Measurements from ENCODE around the gene ORAI1. TPM values are rescaled to one million over a fixed set of nuclear protein-coding genes. Genes with fewer than 3 reads are reported as not detected.

ORAI1 gene
- total and polyA plus RNA-seq, 2 donors (not counting 3 experiments of a cell fraction or from before 2014, with no cell fraction given), result 30.5 to 65.4 TPM

GRCh38 chr12:121688966-121689365, 62.6 kb downstream of the ORAI1 start:
- no peaks in the 10 kb centered on the region for H3K9me3 ChIP-seq (replicated peaks; ENCODE audit: control insufficient read depth, insufficient read depth, low read length)
- H2AFZ ChIP-seq (ENCODE audit: low read depth, low read length), result no peak overlapping the region
- CTCF ChIA-PET, result interaction anchor here (2.2 kb wide), 1 partner anchor 137 kb away, joined by 7 read pairs; no protein-coding TSS in a partner anchor
- no TSS peak for BruUV-seq (replicated peaks)
- H3K4me1 ChIP-seq (ENCODE audit: control insufficient read depth, extremely low read depth, insufficient read depth, low read length), result no peaks in the 10 kb centered on the region
- TF ChIP-seq CTCF (IDR thresholded peaks at IDR 0.05; ENCODE audit: extremely low read depth in 1 of 2, insufficient read depth in 1 of 2, low read depth in 1 of 2, low read length in 2 of 2) (no peak), MYC (IDR thresholded peaks at IDR 0.05; ENCODE audit: low read depth, low read length) (no peak), MAX (IDR thresholded peaks at IDR 0.05; ENCODE audit: insufficient read depth, insufficient read length) (no peak), FOS (IDR thresholded peaks at IDR 0.05; ENCODE audit: borderline replicate concordance, insufficient read depth, low read length) (no peak), POLR2A (IDR thresholded peaks at IDR 0.05; ENCODE audit: low read depth, low read length) (no peak), EZH2 (IDR thresholded peaks at IDR 0.05; ENCODE audit: borderline replicate concordance, low read depth, low read length, severe bottlenecking) (no peak), GATA2 (IDR thresholded peaks at IDR 0.05; ENCODE audit: insufficient read depth, insufficient read length, low read depth, low read length) (no peak), POLR2AphosphoS5 (IDR thresholded peaks at IDR 0.05; ENCODE audit: insufficient read depth, low read depth, low read length) (no peak), JUN (IDR thresholded peaks at IDR 0.05; ENCODE audit: borderline replicate concordance, insufficient read depth, insufficient read length, low read depth) (no peak)
- DNase-seq (ENCODE audit: low read depth, low spot score) (no peak), FAIRE-seq (no peak)
- no peak overlapping the region for H3K27ac ChIP-seq (ENCODE audit: insufficient read depth, low read depth, low read length)
- no peak overlapping the region for H3K4me2 ChIP-seq (ENCODE audit: insufficient read depth, low read length)
- intact Hi-C loops (cut with micrococcal nuclease) (no loop called here), dilution Hi-C loops (cut with MboI; ENCODE audit: extremely low pct_ligation_motif_present, low sequenced_read_pairs) (no loop called here)
- POLR2A ChIA-PET, result no interaction called here
- H3K36me3 ChIP-seq (ENCODE audit: control insufficient read depth in 2 of 2, extremely low read depth in 1 of 2, insufficient read depth in 2 of 2, low read length in 2 of 2), result no peaks in the 10 kb centered on the region
- H3K9me1 ChIP-seq (replicated peaks; ENCODE audit: control insufficient read depth, extremely low read depth, insufficient read depth, low read length), result no peaks in the 10 kb centered on the region
- H4K20me1 ChIP-seq (replicated peaks; ENCODE audit: control insufficient read depth, extremely low read depth, insufficient read depth, low read length), result no peaks in the 10 kb centered on the region
- no peaks in the 10 kb centered on the region for H3K27me3 ChIP-seq (ENCODE audit: control insufficient read depth in 2 of 2, insufficient read depth in 2 of 2, low read length in 2 of 2)
- no peak overlapping the region for H3K4me3 ChIP-seq (replicated peaks in 1 of 3; ENCODE audit: insufficient read depth in 1 of 3, low read depth in 1 of 3, low read length in 3 of 3)
- H3K9ac ChIP-seq (replicated peaks; ENCODE audit: extremely low read depth, insufficient read depth, low read length), result no peak overlapping the region
- no peaks in the 10 kb centered on the region for H3K79me2 ChIP-seq (ENCODE audit: control insufficient read depth, insufficient read depth, low read length)
